ENCODE results near the gene FHAD1. TPM values are rescaled to one million over a fixed set of nuclear protein-coding genes. Genes with fewer than 3 reads are reported as not detected.

The FHAD1 gene
- total RNA-seq, 1 experiment from 2014 or later, result 1.9 TPM

DNA sequence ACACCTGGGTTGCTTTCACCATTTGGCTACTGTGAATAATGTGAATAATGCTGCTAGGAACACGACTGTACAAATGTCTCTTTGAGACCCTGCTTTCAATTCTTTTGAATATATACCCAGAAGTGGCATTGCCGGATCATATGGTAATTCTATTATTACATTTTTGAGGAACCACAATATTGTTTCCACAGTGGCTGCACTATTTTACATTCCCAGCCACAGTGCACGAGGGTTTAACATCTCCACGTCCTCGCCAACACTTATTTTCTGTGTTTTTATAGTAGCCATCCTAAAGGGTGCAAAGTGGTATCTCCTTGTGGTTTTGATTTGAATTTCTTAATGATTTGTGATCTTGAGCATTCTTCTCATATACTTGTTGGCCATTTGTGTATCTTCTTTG lies 15.7 kb downstream of the FHAD1 start:
- Histone ChIP-seq H2BK20ac (ENCODE audit: low read depth, low read length, poor library complexity, severe bottlenecking) (no peak overlapping the region), H4K5ac (ENCODE audit: insufficient read length, low read depth, low read length) (no peak overlapping the region), H2BK15ac (ENCODE audit: low read depth, low read length) (no peak overlapping the region), H3K27me3 (ENCODE audit: insufficient read depth, low read length) (no peaks in the 10 kb centered on the region), H3K4me2 (ENCODE audit: insufficient read depth, insufficient read length, low read length) (no peak overlapping the region), H2BK12ac (ENCODE audit: insufficient read length, low read depth, low read length) (no peak overlapping the region), H3K4ac (ENCODE audit: low read depth, low read length) (no peak overlapping the region), H2AFZ (ENCODE audit: low read length) (no peak overlapping the region), H2BK5ac (ENCODE audit: insufficient read length, low read length) (no peak overlapping the region), H3K23ac (ENCODE audit: insufficient read length, low read depth, low read length) (no peak overlapping the region), H3K9me3 (ENCODE audit: control insufficient read depth, low read depth, low read length) (no peaks in the 10 kb centered on the region), H3K79me1 (ENCODE audit: insufficient read depth, low read depth, low read length, poor library complexity, severe bottlenecking) (no peaks in the 10 kb centered on the region), H3K27ac (ENCODE audit: insufficient read length, low read depth, low read length) (no peak overlapping the region), H4K8ac (replicated peaks; ENCODE audit: insufficient read length, low read depth, low read length) (no peak overlapping the region), H3K9ac (ENCODE audit: extremely low read depth, insufficient read length, low read length) (no peak overlapping the region), H3K56ac (ENCODE audit: insufficient read length, low read depth, low read length) (no peak overlapping the region), H2BK120ac (ENCODE audit: low read depth, low read length, poor library complexity, severe bottlenecking) (no peak overlapping the region), H3K4me1 (ENCODE audit: insufficient read depth, low read length) (no peaks in the 10 kb centered on the region), H3K18ac (ENCODE audit: insufficient read length, low read depth, low read length) (no peak overlapping the region), H3K14ac (ENCODE audit: insufficient read depth, low read length) (no peak overlapping the region), H2AK5ac (ENCODE audit: insufficient read length, low read length) (no peak overlapping the region), H3K79me2 (ENCODE audit: insufficient read depth, low read length) (no peaks in the 10 kb centered on the region), H3T11ph (ENCODE audit: low read length) (no peak overlapping the region), H4K20me1 (ENCODE audit: control insufficient read depth, insufficient read depth, insufficient read length) (no peaks in the 10 kb centered on the region), H3K23me2 (ENCODE audit: insufficient read length, low read depth, low read length, poor library complexity, severe bottlenecking) (no peaks in the 10 kb centered on the region), H4K91ac (ENCODE audit: insufficient read length, low read depth, low read length) (no peak overlapping the region)
- no peak for DNase-seq
- TF ChIP-seq CTCF (conservative IDR thresholded peaks at IDR 0.05), result no peak
- Mint-ChIP-seq H3K27me3 (ENCODE audit: low read depth) (peaks cover 11% of the 10 kb centered on the region), H3K27ac (no peak overlapping the region), H3K36me3 (ENCODE audit: insufficient read depth in 1 of 3, low read depth in 3 of 3) (no peaks in the 10 kb centered on the region), H3K4me1 (peaks cover 14 to 18% of the 10 kb centered on the region in 2 experiments), H3K4me3 (no peak overlapping the region), H3K9me3 (0 out of 5 replicates have a peak, but pooled peaks cover 0 to 3% of the 10 kb centered on the region in 2 experiments)
- no CpG with 5 or more reads among the region's 5 CpGs for WGBS (ENCODE audit: extremely low coverage, insufficient read length, low lambda C conversion rate)
